Bronchial epithelial cell (primary cell): Measurements from ENCODE around the gene TYROBP. TPM values are rescaled to one million over a fixed set of nuclear protein-coding genes. Genes with fewer than 3 reads are reported as not detected.

ENCODE experiments used
- DNase-seq: peaks from one replicate; pipeline ENCODE4 v3.0.0-alpha.2; 2010; ENCODE audit warnings: low read depth
- FAIRE-seq: peaks from 2 replicates; lab custom pipeline; 2011; peaks lifted over from hg19 to GRCh38; lab: Jason Lieb, UNC
- H3K27me3 ChIP-seq: 2 replicates; pipeline ENCODE4 v1.5.1; 2011; ENCODE audit warnings: low read length; ENCODE audit not compliant: control insufficient read depth, insufficient read depth
- H3K36me3 ChIP-seq: 2 replicates; pipeline ENCODE4 v1.5.1; 2011; ENCODE audit warnings: low read length; ENCODE audit not compliant: control insufficient read depth, insufficient read depth
- H3K4me3 ChIP-seq: 2 replicates; pipeline ENCODE4 v1.5.1; 2011; ENCODE audit warnings: mild to moderate bottlenecking, low read depth, low read length, control low read depth
- CTCF ChIP-seq: IDR thresholded peaks from 2 replicates; pipeline ENCODE4 v1.5.1; 2011; ENCODE audit warnings: mild to moderate bottlenecking, moderate library complexity, low read length, control low read depth, inconsistent platforms; ENCODE audit not compliant: insufficient read depth, severe bottlenecking
- total RNA-seq: library from RNA; depleted of rRNA; stranded (reverse); fragments of >200 nt; gene quantifications from 2 replicates; pipeline ENCODE4 v1.2.1, GENCODE V29; 2014

The TYROBP gene
- total RNA-seq, 1 donor from 2014 or later, result not detected

- H3K4me3 ChIP-seq, result peak within 1 kb of the TSS; percentile 31
- DNase-seq (no peak), FAIRE-seq (no peak)
- no peaks in the 10 kb centered on the region for H3K36me3 ChIP-seq
- peaks cover 24% of the 10 kb centered on the region for H3K27me3 ChIP-seq
- no peak for TF ChIP-seq CTCF
These were observed 51.4 kb downstream of the TYROBP start, which contains the start of gene KIRREL2 for GRCh38 chr19:35856546-35857149. Gene KIRREL2, plus strand, starts transcription at chr19:35856911. Its CDS starts 209 bp downstream, at chr19:35857120.

Other genes starting within 250 kb of the TYROBP start
- 0.38 TPM in 1 of 2 replicates, not detected in the other for gene UPK1A, start 241.8 kb downstream of the TYROBP start, total RNA-seq
- not detected in 2 replicates for gene ZBTB32, start 203.7 kb downstream of the TYROBP start, total RNA-seq
- gene KMT2B, start 190.3 kb downstream of the TYROBP start, total RNA-seq, result 3.4 and 7.0 TPM in 2 replicates
- gene IGFLR1, start 165.8 kb downstream of the TYROBP start, total RNA-seq, result 0.13 and 0.26 TPM in 2 replicates
- 14.7 and 17.5 TPM in 2 replicates for gene U2AF1L4, start 162.9 kb downstream of the TYROBP start, total RNA-seq
- 7.9 and 21.5 TPM in 2 replicates for gene PSENEN, start 162.6 kb downstream of the TYROBP start, total RNA-seq
- 5.3 and 7.0 TPM in 2 replicates for gene LIN37, start 159.7 kb downstream of the TYROBP start, total RNA-seq
- gene HSPB6, start 151.3 kb downstream of the TYROBP start, total RNA-seq, result 0.13 and 1.3 TPM in 2 replicates
- 1.3 and 2.6 TPM in 2 replicates for gene PROSER3, start 150.1 kb downstream of the TYROBP start, total RNA-seq
- under 0.01 TPM in 1 of 2 replicates, not detected in the other for gene ARHGAP33, start 132.7 kb downstream of the TYROBP start, total RNA-seq
- not detected in 2 replicates for gene PRODH2, start 95.5 kb downstream of the TYROBP start, total RNA-seq
- not detected in 2 replicates for gene NPHS1, start 55.8 kb downstream of the TYROBP start, total RNA-seq
- gene KIRREL2, start 51.4 kb downstream of the TYROBP start, total RNA-seq, result not detected in 2 replicates
- gene APLP1, start 39.7 kb downstream of the TYROBP start, total RNA-seq, result 0.26 and 0.51 TPM in 2 replicates
- 1.6 and 1.7 TPM in 2 replicates for gene NFKBID, start 7.8 kb downstream of the TYROBP start, total RNA-seq
- gene HCST, start 5.8 kb downstream of the TYROBP start, total RNA-seq, result 1.3 TPM in 1 of 2 replicates, not detected in the other
- 0.79 and 1.3 TPM in 2 replicates for gene LRFN3, start 28.1 kb upstream of the TYROBP start, total RNA-seq
- gene SDHAF1, start 86.9 kb upstream of the TYROBP start, total RNA-seq, result 17.5 and 25.3 TPM in 2 replicates
- 3.4 and 3.6 TPM in 2 replicates for gene SYNE4, start 100.5 kb upstream of the TYROBP start, total RNA-seq
- gene ALKBH6, start 105.9 kb upstream of the TYROBP start, total RNA-seq, result 14.2 and 16.6 TPM in 2 replicates
- gene CLIP3, start 124.6 kb upstream of the TYROBP start, total RNA-seq, result under 0.01 and 0.13 TPM in 2 replicates
- gene THAP8, start 146.0 kb upstream of the TYROBP start, total RNA-seq, result 2.0 and 2.1 TPM in 2 replicates
- gene WDR62, start 146.6 kb upstream of the TYROBP start, total RNA-seq, result 0.26 TPM in 2 replicates
- not detected in 2 replicates for gene OVOL3, start 202.8 kb upstream of the TYROBP start, total RNA-seq
- gene POLR2I, start 206.6 kb upstream of the TYROBP start, total RNA-seq, result 68.2 and 107 TPM in 2 replicates
- gene TBCB, start 207.2 kb upstream of the TYROBP start, total RNA-seq, result 132 and 152 TPM in 2 replicates
- 240 and 418 TPM in 2 replicates for gene CAPNS1, start 231.8 kb upstream of the TYROBP start, total RNA-seq
- gene COX7A1, start 244.2 kb upstream of the TYROBP start, total RNA-seq, result 0.64 and 1.6 TPM in 2 replicates